ENCODE data around the gene PRR22.

The PRR22 gene
- 0.94 reads per million for total RNA-seq

- no peak for DNase-seq
Observed at GRCh38 chr19:5784581-5785147, at the start of gene PRR22. Gene PRR22, minus strand, starts transcription at chr19:5784746. Its CDS starts 86 bp downstream, at chr19:5784660.

GRCh38 chr19:5832527-5833216, 48.1 kb upstream of the PRR22 start:
- DNase-seq: no peak

GRCh38 chr19:5832061-5832460, 47.5 kb upstream of the PRR22 start:
- no peak for DNase-seq

GRCh38 chr19:5831159-5831558, 46.6 kb upstream of the PRR22 start:
- DNase-seq: no peak

GRCh38 chr19:5829567-5830310, 45.2 kb upstream of the PRR22 start:
- DNase-seq: no peak

- DNase-seq: no peak
Observed at GRCh38 chr19:5828661-5829566, 44.4 kb upstream of the PRR22 start.

- peak; percentile 85 for DNase-seq
Observed at GRCh38 chr19:5827891-5828660, 43.5 kb upstream of the PRR22 start.

- no peak for DNase-seq
Observed at GRCh38 chr19:5827342-5827890, 42.9 kb upstream of the PRR22 start.

- no peak for DNase-seq
Observed at GRCh38 chr19:5826531-5827341, 42.2 kb upstream of the PRR22 start.

GRCh38 chr19:5825178-5825577, 40.6 kb upstream of the PRR22 start:
- no peak for DNase-seq

GRCh38 chr19:5824751-5825150, 40.2 kb upstream of the PRR22 start:
- DNase-seq: no peak

GRCh38 chr19:5823579-5824281, 39.2 kb upstream of the PRR22 start:
- DNase-seq: no peak

- no peak for DNase-seq
Observed at GRCh38 chr19:5822181-5822844, 37.8 kb upstream of the PRR22 start.

GRCh38 chr19:5821521-5822180, 37.1 kb upstream of the PRR22 start:
- DNase-seq: no peak

GRCh38 chr19:5820785-5821184, 36.2 kb upstream of the PRR22 start:
- no peak for DNase-seq

- no peak for DNase-seq
Observed at GRCh38 chr19:5818594-5818993, 34.0 kb upstream of the PRR22 start.

- no peak for DNase-seq
Observed at GRCh38 chr19:5817218-5817617, 32.7 kb upstream of the PRR22 start.

GRCh38 chr19:5814852-5815246, 30.3 kb upstream of the PRR22 start:
- no peak for DNase-seq
